ENCODE measurements around the gene TCAP.
A peak's percentile ranks its signal among the peaks of the same experiment; 100 is the strongest.

The TCAP gene, protein sequence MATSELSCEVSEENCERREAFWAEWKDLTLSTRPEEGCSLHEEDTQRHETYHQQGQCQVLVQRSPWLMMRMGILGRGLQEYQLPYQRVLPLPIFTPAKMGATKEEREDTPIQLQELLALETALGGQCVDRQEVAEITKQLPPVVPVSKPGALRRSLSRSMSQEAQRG

DNA sequence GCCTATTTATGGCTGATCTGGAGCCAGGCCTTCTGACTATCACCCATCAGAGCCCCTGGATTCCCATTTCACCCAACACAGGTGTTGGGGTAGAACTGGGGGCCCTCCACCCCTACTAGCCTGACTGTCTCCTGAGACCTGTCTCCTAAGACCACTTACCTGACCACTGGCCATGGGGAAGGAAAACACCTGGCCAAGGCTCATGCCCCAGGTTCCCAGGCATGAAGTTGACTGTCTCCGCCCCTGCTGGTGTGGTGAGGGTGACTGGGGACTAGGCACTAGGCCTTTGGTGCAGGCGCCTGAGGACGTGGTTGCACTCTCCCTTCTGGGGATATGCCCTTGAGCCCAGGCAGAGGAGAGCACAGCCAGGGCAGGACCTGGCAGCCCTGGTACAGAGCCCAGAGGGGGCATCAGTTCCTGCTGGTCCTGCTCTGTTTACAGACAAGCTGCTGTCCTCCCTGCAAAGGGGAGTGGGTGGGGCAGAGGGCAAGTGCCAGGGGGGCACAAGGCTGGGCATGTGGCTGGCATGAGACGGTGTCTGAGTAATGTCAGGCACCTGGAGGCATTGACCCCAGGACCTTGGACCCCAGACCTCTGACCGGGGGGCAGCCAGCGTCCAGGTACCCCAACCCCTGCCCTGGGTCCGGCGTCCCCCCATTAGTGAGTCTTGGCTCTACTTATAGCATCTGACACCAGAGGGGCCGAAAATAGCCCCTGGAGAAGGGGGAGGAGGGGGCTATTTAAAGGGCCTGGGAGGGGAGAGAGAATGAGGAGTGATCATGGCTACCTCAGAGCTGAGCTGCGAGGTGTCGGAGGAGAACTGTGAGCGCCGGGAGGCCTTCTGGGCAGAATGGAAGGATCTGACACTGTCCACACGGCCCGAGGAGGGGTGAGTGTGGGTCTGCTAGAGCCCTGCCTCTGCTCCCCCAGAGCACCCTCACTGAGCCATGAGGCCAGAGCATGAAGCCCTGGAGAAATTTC, at the start of gene TCAP:
TCAP (plus strand) TSS at position 769 of the 981 bp plus-strand sequence; CDS start at position 780, 11 bp downstream.
- no peak within 1 kb of the TSS for H3K4me3 ChIP-seq (ENCODE audit: low read depth, low read length)
- DNase-seq (ENCODE audit: low read depth) = no peak

DNA sequence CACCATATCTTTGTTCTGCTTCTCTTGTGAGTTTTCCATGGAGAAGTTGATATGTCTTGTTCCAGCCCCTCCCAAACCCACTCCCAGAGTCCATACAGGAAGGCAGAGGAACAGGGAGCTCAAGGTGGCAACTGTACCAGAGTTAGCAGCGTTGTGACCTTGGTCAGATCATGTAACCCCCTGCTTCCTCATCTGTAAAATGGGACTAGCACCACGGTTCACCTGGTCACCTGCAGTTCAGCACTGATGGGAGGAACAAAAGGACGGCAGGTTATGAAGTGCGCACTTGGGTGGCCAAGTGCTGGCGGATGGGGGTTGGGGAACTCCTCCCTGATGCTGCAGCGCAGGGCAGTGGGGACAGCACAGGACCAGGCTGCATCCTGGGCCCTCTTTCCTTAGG, 49.7 kb upstream of the TCAP start:
- no peak overlapping the region for H3K4me3 ChIP-seq (ENCODE audit: low read depth, low read length)
- no peak for DNase-seq (ENCODE audit: low read depth)

DNA sequence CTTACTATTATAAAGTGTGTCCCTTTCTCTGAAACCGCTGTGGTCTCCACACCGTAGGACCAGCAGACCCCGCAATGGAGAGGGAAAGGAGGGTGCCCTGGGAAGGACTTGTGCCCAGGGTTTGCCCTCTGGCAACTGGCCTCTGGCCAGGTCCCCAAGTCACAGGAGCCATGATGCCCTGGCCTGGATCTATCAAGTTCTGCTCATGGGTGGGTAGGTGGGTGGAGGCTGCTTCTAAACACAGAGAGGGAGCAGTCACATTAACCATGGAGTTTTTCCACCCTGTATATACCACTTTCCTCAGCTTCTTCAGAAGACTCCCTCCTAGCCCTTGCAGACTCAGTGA, 48.1 kb upstream of the TCAP start:
- peak overlapping the region; percentile 60 for H3K4me3 ChIP-seq (ENCODE audit: low read depth, low read length)
- DNase-seq (ENCODE audit: low read depth) = no peak

DNA sequence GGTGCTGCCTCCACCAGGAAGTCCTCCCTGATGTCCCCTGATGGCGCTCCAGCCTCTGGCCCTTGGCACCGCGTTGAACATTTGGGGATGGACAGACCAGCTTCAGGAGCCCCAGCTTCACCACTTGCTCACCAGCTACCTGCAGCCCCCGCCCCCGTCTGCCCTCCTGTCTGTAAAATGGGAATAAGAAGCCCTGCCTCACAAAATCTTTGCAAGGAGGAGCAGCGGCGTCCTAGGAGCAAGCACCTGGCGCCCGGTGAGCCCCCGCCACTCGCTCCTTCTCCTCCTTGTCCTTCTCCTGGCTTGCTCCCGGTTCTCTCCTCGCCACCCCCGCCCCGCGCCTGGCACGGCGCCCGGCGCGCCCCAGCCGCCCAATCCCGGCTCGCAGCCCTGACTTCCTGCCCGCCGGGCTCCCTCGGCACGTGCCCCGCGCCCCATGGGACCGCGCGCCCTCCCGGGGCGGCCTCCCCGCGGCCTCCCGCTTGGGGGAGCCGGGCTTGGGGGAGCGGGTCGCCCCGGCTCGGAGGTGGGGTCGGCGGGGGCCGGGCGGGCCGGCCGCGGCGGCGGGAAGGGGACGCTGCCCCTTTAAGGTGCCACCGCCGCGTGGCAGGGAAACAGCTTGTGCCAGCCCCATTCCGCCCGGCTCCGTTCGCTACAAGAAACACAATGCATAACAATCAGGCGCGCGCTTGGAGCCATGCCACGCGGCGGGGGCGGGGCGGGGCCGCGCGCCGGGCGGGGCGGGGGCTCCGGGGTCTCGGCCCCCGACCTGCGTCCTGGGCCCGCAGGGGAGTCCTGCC, 47.5 kb upstream of the TCAP start:
- no peak for DNase-seq (ENCODE audit: low read depth)
- H3K4me3 ChIP-seq (ENCODE audit: low read depth, low read length) = peak overlapping the region; percentile 60

DNA sequence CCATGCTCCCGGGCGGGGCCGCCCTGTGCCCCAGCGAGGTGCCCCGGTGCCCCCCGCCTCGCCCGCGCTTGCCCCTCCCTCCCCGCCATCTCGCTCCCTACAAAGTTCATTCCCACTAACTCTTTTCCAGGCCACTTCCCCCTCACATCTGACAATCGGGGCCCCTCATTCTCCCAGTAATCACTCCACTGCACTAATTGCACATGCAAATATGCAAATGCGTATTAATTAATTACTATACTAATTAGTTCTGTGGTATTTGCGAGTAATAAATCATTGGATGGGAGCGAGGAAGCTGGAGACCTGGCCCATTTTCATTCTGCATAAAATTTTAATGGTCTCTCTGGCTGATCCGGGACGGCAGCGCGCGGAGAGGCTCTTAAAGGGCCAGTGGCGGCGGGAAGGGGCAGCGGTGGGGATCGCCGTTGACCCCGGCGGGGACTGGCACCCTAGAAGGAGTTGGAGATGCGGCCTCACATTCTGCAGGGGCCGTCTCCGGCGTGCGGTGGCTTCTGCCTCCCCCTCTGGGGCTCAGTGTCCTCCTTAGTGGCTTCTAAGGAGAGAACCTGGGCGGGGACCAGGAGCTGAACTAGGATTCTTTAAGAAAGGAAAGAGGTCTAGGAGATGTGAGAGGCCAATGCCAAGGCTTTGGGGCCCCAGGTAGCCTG, 46.8 kb upstream of the TCAP start:
- DNase-seq (ENCODE audit: low read depth) = no peak
- peak overlapping the region; percentile 60 for H3K4me3 ChIP-seq (ENCODE audit: low read depth, low read length)

GRCh38 chr17:39618956-39619785, 46.0 kb upstream of the TCAP start:
- no peak overlapping the region for H3K4me3 ChIP-seq (ENCODE audit: low read depth, low read length)
- no peak for DNase-seq (ENCODE audit: low read depth)

GRCh38 chr17:39619786-39620101, 45.4 kb upstream of the TCAP start:
- no peak for DNase-seq (ENCODE audit: low read depth)
- H3K4me3 ChIP-seq (ENCODE audit: low read depth, low read length) = no peak overlapping the region

DNA sequence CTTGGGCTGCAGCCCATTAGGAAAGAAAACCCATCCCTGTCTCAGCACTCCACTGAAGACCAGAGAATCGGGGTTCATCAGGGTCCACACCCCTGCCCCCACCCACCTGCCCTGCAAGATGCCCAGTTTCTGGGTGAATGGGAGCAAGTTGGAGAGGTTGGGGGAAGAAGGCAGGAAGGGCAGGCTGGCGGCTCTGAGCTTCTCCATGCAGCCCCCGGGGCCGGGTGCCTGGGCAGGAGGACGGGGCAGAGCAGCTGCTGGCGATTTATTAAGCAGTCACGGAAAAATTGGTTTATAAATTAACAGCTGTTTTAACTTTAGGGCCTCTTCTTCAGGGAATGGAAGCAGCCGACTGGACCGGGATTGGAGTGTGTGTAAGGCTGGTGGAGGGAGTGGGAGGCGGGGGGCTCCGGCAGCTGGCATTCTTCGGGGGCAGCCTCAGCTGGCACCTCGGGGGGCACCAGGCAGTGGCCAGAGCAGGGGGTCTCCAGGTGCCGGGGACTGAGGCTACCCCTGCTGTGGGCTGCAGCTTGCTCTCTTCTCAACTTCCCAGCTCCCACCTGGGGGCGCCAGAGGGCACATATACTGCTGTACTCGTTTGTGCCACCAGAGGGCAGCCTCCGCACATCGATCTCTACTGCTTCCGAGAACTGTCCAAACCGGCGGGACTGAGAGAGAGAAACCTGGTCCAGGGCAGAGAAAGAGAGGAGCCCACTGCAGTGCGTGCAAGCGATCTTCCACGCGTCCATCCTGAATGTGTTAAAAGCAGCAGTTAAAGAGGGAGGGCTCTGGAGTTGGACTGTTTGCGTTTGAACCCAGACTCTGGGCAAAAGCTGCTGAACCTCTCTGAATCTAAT, 43.4 kb upstream of the TCAP start:
- no peak overlapping the region for H3K4me3 ChIP-seq (ENCODE audit: low read depth, low read length)

GRCh38 chr17:39622380-39623006, 42.7 kb upstream of the TCAP start:
- DNase-seq (ENCODE audit: low read depth) = no peak
- H3K4me3 ChIP-seq (ENCODE audit: low read depth, low read length) = no peak overlapping the region

More for the DNA sequence above, 43.4 kb upstream of the TCAP start:
- peak; percentile 13 for DNase-seq (ENCODE audit: low read depth)

- DNase-seq (ENCODE audit: low read depth) = no peak
- no peak overlapping the region for H3K4me3 ChIP-seq (ENCODE audit: low read depth, low read length)
These were observed 41.7 kb upstream of the TCAP start for GRCh38 chr17:39623356-39623950.

GRCh38 chr17:39624313-39624712, 40.8 kb upstream of the TCAP start:
- no peak overlapping the region for H3K4me3 ChIP-seq (ENCODE audit: low read depth, low read length)
- no peak for DNase-seq (ENCODE audit: low read depth)

GRCh38 chr17:39625198-39625785, 39.9 kb upstream of the TCAP start:
- no peak for DNase-seq (ENCODE audit: low read depth)
- H3K4me3 ChIP-seq (ENCODE audit: low read depth, low read length) = no peak overlapping the region

GRCh38 chr17:39626171-39627046, 38.7 kb upstream of the TCAP start, which contains the start of gene PPP1R1B:
Gene PPP1R1B, plus strand, starts transcription at chr17:39626952. Its CDS starts 441 bp downstream, at chr17:39627393.
- H3K4me3 ChIP-seq (ENCODE audit: low read depth, low read length) = peak within 1 kb of the TSS; percentile 32
- no peak for DNase-seq (ENCODE audit: low read depth)

DNA sequence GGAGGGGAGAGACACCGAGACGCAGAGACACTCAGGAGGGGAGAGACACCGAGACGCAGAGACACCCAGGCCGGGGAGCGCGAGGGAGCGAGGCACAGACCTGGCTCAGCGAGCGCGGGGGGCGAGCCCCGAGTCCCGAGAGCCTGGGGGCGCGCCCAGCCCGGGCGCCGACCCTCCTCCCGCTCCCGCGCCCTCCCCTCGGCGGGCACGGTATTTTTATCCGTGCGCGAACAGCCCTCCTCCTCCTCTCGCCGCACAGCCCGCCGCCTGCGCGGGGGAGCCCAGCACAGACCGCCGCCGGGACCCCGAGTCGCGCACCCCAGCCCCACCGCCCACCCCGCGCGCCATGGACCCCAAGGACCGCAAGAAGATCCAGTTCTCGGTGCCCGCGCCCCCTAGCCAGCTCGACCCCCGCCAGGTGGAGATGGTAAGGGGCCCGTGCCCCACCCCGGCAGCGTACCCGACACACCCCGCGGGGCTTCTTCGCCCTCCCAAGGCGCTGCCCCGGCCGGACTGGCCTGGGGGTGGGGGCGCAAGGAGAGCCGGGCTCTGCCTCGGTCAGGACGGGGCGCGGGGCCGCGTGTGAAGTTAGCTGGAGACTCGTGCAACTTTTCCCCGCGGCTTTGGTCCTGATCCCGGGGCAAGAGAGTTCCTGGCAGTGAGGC, 38.0 kb upstream of the TCAP start:
- no peak for DNase-seq (ENCODE audit: low read depth)

More for the DNA sequence above, 38.0 kb upstream of the TCAP start:
- H3K4me3 ChIP-seq (ENCODE audit: low read depth, low read length) = peak overlapping the region; percentile 32

Measured in skeletal muscle cell (primary cell).